Measurements from ENCODE around the gene ANK2.

ANK2 gene

DNA sequence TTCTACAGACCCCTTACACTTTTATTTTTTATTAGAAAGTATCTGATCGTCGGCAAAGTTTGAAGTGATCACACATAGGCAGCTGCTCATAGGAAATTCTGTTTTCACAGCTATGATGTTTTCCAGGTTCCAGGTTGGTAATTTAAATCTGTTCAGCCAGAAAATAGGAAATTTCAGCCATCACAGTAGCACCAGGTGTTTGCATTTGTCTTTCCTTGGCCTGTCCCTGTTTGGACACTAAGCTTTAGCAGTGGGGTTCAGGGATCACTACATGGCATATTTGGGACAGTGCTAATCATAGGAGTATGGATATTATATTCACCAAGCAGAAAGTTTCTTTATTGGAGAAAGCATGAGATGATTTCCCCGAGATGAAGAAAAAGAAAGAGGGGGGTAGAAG lies 92.9 kb downstream of the ANK2 start:
- TF ChIP-seq, protein P1, sequence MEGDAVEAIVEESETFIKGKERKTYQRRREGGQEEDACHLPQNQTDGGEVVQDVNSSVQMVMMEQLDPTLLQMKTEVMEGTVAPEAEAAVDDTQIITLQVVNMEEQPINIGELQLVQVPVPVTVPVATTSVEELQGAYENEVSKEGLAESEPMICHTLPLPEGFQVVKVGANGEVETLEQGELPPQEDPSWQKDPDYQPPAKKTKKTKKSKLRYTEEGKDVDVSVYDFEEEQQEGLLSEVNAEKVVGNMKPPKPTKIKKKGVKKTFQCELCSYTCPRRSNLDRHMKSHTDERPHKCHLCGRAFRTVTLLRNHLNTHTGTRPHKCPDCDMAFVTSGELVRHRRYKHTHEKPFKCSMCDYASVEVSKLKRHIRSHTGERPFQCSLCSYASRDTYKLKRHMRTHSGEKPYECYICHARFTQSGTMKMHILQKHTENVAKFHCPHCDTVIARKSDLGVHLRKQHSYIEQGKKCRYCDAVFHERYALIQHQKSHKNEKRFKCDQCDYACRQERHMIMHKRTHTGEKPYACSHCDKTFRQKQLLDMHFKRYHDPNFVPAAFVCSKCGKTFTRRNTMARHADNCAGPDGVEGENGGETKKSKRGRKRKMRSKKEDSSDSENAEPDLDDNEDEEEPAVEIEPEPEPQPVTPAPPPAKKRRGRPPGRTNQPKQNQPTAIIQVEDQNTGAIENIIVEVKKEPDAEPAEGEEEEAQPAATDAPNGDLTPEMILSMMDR (IDR thresholded peaks at IDR 0.05; ENCODE audit: borderline replicate concordance, insufficient read depth, low read depth, low read length) = no peak
- H3K4me3 ChIP-seq (ENCODE audit: low read depth, low read length) = no peak overlapping the region

- TF ChIP-seq, protein P1 (IDR thresholded peaks at IDR 0.05; ENCODE audit: borderline replicate concordance, insufficient read depth, low read depth, low read length) = no peak
- no peak overlapping the region for H3K4me3 ChIP-seq (ENCODE audit: low read depth, low read length)
Observed at GRCh38 chr4:113144091-113144490, 94.6 kb downstream of the ANK2 start.

GRCh38 chr4:113145147-113145518 lies 95.7 kb downstream of the ANK2 start:
- TF ChIP-seq, protein P1 (IDR thresholded peaks at IDR 0.05; ENCODE audit: borderline replicate concordance, insufficient read depth, low read depth, low read length) = no peak
- no peak overlapping the region for H3K4me3 ChIP-seq (ENCODE audit: low read depth, low read length)

- TF ChIP-seq, protein P1 (IDR thresholded peaks at IDR 0.05; ENCODE audit: borderline replicate concordance, insufficient read depth, low read depth, low read length) = no peak
- no peak overlapping the region for H3K4me3 ChIP-seq (ENCODE audit: low read depth, low read length)
Observed at GRCh38 chr4:113145519-113146291, 96.3 kb downstream of the ANK2 start.

DNA sequence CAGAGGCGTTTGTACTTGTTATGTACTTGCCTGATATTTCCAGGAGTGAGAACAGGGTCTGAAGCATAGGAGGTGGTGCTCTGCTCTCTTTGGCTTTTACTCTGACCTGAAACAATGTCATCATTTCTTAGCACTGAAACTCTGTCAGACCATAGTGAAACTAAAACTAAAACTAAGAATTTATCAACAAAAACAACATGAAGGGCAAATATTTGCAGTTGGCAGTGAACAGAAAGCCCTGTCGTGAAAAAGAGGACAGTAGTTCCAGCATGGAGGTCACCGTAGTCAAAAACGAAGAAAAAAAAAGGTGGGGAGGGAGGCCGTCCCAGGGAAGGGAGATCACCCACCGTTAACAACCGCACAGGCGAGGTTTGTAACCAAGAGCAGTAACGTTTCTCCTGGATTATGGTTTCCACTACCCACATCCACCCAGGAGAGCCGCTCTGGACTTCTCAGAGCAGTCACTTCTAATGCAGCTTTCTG lies 97.5 kb downstream of the ANK2 start:
- no peak overlapping the region for H3K4me3 ChIP-seq (ENCODE audit: low read depth, low read length)
- TF ChIP-seq, protein P1 (IDR thresholded peaks at IDR 0.05; ENCODE audit: borderline replicate concordance, insufficient read depth, low read depth, low read length) = no peak

- H3K4me3 ChIP-seq (ENCODE audit: low read depth, low read length) = no peak overlapping the region
- TF ChIP-seq, protein P1 (IDR thresholded peaks at IDR 0.05; ENCODE audit: borderline replicate concordance, insufficient read depth, low read depth, low read length) = no peak
Observed at GRCh38 chr4:113147498-113148111, 98.2 kb downstream of the ANK2 start.

GRCh38 chr4:113148925-113149324 lies 99.5 kb downstream of the ANK2 start:
- no peak overlapping the region for H3K4me3 ChIP-seq (ENCODE audit: low read depth, low read length)
- TF ChIP-seq, protein P1 (IDR thresholded peaks at IDR 0.05; ENCODE audit: borderline replicate concordance, insufficient read depth, low read depth, low read length) = no peak
